H1 (cell line): ENCODE measurements around the gene ZBTB7A. TPM values are rescaled to one million over a fixed set of nuclear protein-coding genes. Genes with fewer than 3 reads are reported as not detected.

ENCODE experiments used
- CTCF ChIA-PET: fragments of 300-600 bp; sonication (Branson Sonifier 250); formaldehyde crosslinking; loops from one replicate; lab custom pipeline; 2021; ENCODE audit not compliant: partially characterized antibody; lab: Charles Lee
- POLR2A ChIA-PET: fragments of 300-600 bp; sonication (Branson Sonifier 250); formaldehyde crosslinking; loops from one replicate; lab custom pipeline; 2021; ENCODE audit warnings: inconsistent platforms; ENCODE audit not compliant: partially characterized antibody; lab: Charles Lee
- DNase-seq, 2 experiments: peaks; one replicate each; pipeline versions ENCODE4 v3.0.0 to v3.0.0-alpha.2; 2010 to 2022; ENCODE audit warnings: low spot score in 2 of 2, low read depth in 1 of 2, mixed read lengths in 1 of 2
- FAIRE-seq: peaks from 2 replicates; lab custom pipeline; 2011; peaks lifted over from hg19 to GRCh38; lab: Jason Lieb, UNC
- H2AFZ ChIP-seq: 2 replicates; pipeline ENCODE4 v1.8.1; 2012; ENCODE audit warnings: low read length, inconsistent platforms
- H2AK5ac ChIP-seq: 2 replicates; pipeline ENCODE4 v1.6.1; 2013; ENCODE audit warnings: low read depth, low read length
- H2BK120ac ChIP-seq: replicated peaks from 2 replicates; pipeline ENCODE3; 2013; ENCODE audit warnings: low read depth, low read length, inconsistent platforms
- H2BK12ac ChIP-seq: 2 replicates; pipeline ENCODE4 v1.6.1; 2013; ENCODE audit warnings: low read depth, low read length
- H2BK15ac ChIP-seq: 2 replicates; pipeline ENCODE4 v1.6.1; 2013; ENCODE audit warnings: low read length
- H2BK20ac ChIP-seq: 2 replicates; pipeline ENCODE4 v1.6.1; 2013; ENCODE audit warnings: low read length
- H2BK5ac ChIP-seq: 2 replicates; pipeline ENCODE4 v1.6.1; 2013; ENCODE audit warnings: low read depth, low read length
- H3K14ac ChIP-seq: 2 replicates; pipeline ENCODE4 v1.6.1; 2013; ENCODE audit warnings: inconsistent platforms; ENCODE audit not compliant: insufficient read length
- H3K18ac ChIP-seq: 2 replicates; pipeline ENCODE4 v1.6.1; 2013; ENCODE audit warnings: low read length; ENCODE audit errors: extremely low read depth
- H3K23ac ChIP-seq: 2 replicates; pipeline ENCODE4 v1.6.1; 2013; ENCODE audit warnings: inconsistent platforms; ENCODE audit not compliant: insufficient read length
- H3K23me2 ChIP-seq: 2 replicates; pipeline ENCODE4 v1.6.1; 2013; ENCODE audit warnings: low read depth, low read length
- H3K27ac ChIP-seq: 2 replicates; pipeline ENCODE4 v1.6.1; 2011; ENCODE audit warnings: low read depth, low read length, inconsistent platforms
- H3K27me3 ChIP-seq, 4 experiments: replicated peaks in 1 of 4; 1 replicate in 1 of 4; 2 replicates in 3 of 4; pipeline versions ENCODE4 v1.6.1 to v1.8.1; 2011 to 2013; ENCODE audit warnings: low read length in 3 of 4, mild to moderate bottlenecking in 3 of 4, inconsistent platforms in 2 of 4, mixed read lengths in 2 of 4, moderate library complexity in 1 of 4; ENCODE audit not compliant: control insufficient read depth in 3 of 4, insufficient read depth in 3 of 4; ENCODE audit errors: extremely low read depth in 1 of 4
- H3K36me3 ChIP-seq, 4 experiments: 2 replicates each; pipeline versions ENCODE4 v1.6.1 to v1.8.1; 2011 to 2013; ENCODE audit warnings: mild to moderate bottlenecking in 4 of 4, low read length in 3 of 4, moderate library complexity in 2 of 4, control low read depth in 1 of 4, inconsistent platforms in 1 of 4; ENCODE audit not compliant: insufficient read depth in 4 of 4, control insufficient read depth in 2 of 4
- H3K4ac ChIP-seq: replicated peaks from 2 replicates; pipeline ENCODE3; 2013; ENCODE audit warnings: low read length, low read depth, mixed read lengths, inconsistent platforms; ENCODE audit not compliant: insufficient read length
- H3K4me1 ChIP-seq, 4 experiments: replicated peaks in 1 of 4; 1 replicate in 1 of 4; 2 replicates in 3 of 4; pipeline versions ENCODE4 v1.6.1 to v1.8.1; 2011 to 2013; ENCODE audit warnings: low read length in 3 of 4, inconsistent platforms in 2 of 4, mixed read lengths in 1 of 4; ENCODE audit not compliant: insufficient read depth in 4 of 4, control insufficient read depth in 3 of 4
- H3K4me2 ChIP-seq, 2 experiments: 2 replicates each; pipeline versions ENCODE4 v1.6.1 to v1.8.1; 2011 to 2013; ENCODE audit warnings: low read depth in 2 of 2, low read length in 2 of 2, control low read depth in 1 of 2, inconsistent platforms in 1 of 2, mild to moderate bottlenecking in 1 of 2; ENCODE audit not compliant: insufficient read depth in 1 of 2
- H3K4me3 ChIP-seq, 4 experiments: fragments of 200-600, 300-600 bp in 1 of 4; sonication (generic), shearing (Covaris generic), sonication (Bioruptor Twin) in 1 of 4; 2 replicates each; pipeline versions ENCODE4 v1.5.1 to v1.8.1; 2011 to 2016; ENCODE audit warnings: low read length in 4 of 4, low read depth in 3 of 4, control low read depth in 2 of 4, inconsistent platforms in 2 of 4, mild to moderate bottlenecking in 2 of 4, mixed read lengths in 1 of 4, moderate library complexity in 1 of 4; ENCODE audit not compliant: insufficient read depth in 2 of 4; ENCODE audit errors: extremely low read depth in 1 of 4
- H3K56ac ChIP-seq: replicated peaks from 2 replicates; pipeline ENCODE3; 2013; ENCODE audit warnings: low read depth, mild to moderate bottlenecking, mixed read lengths, low read length, inconsistent platforms; ENCODE audit not compliant: insufficient read length
- H3K79me1 ChIP-seq: 2 replicates; pipeline ENCODE4 v1.6.1; 2013; ENCODE audit warnings: low read depth, low read length, control low read depth
- H3K79me2 ChIP-seq, 2 experiments: 2 replicates each; pipeline versions ENCODE4 v1.6.1 to v1.8.1; 2012 to 2013; ENCODE audit warnings: low read length in 2 of 2, mild to moderate bottlenecking in 2 of 2, inconsistent platforms in 1 of 2; ENCODE audit not compliant: insufficient read depth in 2 of 2, control insufficient read depth in 1 of 2
- H3K9ac ChIP-seq, 4 experiments: replicated peaks in 1 of 4; 1 replicate in 1 of 4; 2 replicates in 3 of 4; pipeline versions ENCODE4 v1.6.1 to v1.8.1; 2011 to 2013; ENCODE audit warnings: low read depth in 3 of 4, low read length in 3 of 4, control low read depth in 2 of 4, mild to moderate bottlenecking in 2 of 4, moderate library complexity in 2 of 4, inconsistent platforms in 1 of 4; ENCODE audit errors: extremely low read depth in 1 of 4
- H3K9me3 ChIP-seq, 2 experiments: 2 replicates each; pipeline versions ENCODE4 v1.6.1 to v1.8.1; 2012 to 2013; ENCODE audit warnings: mild to moderate bottlenecking in 2 of 2, moderate library complexity in 2 of 2, control low read depth in 1 of 2, inconsistent platforms in 1 of 2, low read depth in 1 of 2, low read length in 1 of 2, mixed read lengths in 1 of 2; ENCODE audit not compliant: insufficient read depth in 2 of 2
- H4K20me1 ChIP-seq, 2 experiments: replicated peaks in 1 of 2; 2 replicates each; pipeline versions ENCODE3 to v1.8.1; 2011 to 2013; ENCODE audit warnings: inconsistent platforms in 2 of 2, low read length in 2 of 2, mild to moderate bottlenecking in 1 of 2; ENCODE audit not compliant: insufficient read depth in 2 of 2, control insufficient read depth in 1 of 2
- H4K5ac ChIP-seq: 2 replicates; pipeline ENCODE4 v1.6.1; 2013; ENCODE audit warnings: low read length, low read depth, mixed read lengths, inconsistent platforms; ENCODE audit not compliant: insufficient read length
- H4K8ac ChIP-seq: 2 replicates; pipeline ENCODE4 v1.8.0; 2013; ENCODE audit warnings: mild to moderate bottlenecking, moderate library complexity, low read length, inconsistent platforms; ENCODE audit not compliant: insufficient read depth; ENCODE audit errors: extremely low read depth
- H4K91ac ChIP-seq: replicated peaks from 2 replicates; pipeline ENCODE3; 2013; ENCODE audit warnings: low read length, mixed read lengths, inconsistent platforms; ENCODE audit not compliant: insufficient read length
- ASH2L ChIP-seq: fragments of 200-600, 300-600 bp; sonication (generic); IDR thresholded peaks from one replicate; pipeline ENCODE4 v1.7.1; 2017; ENCODE audit warnings: low read length
- BACH1 ChIP-seq: IDR thresholded peaks from 2 replicates; pipeline ENCODE4 v1.6.1; 2012; ENCODE audit warnings: low read length, improper control_type of control experiment
- HDAC6 ChIP-seq: IDR thresholded peaks from one replicate; pipeline ENCODE4 v1.7.1; 2012; ENCODE audit warnings: low read depth, mild to moderate bottlenecking, inconsistent platforms, low read length, moderate library complexity
- JUN ChIP-seq: IDR thresholded peaks from 2 replicates; pipeline ENCODE4 v1.6.1; 2011; ENCODE audit warnings: low read depth, mild to moderate bottlenecking, improper control_type of control experiment, low read length
- KDM4A ChIP-seq: IDR thresholded peaks from one replicate; pipeline ENCODE4 v1.7.1; 2012; ENCODE audit warnings: low read depth, mild to moderate bottlenecking, moderate library complexity, low read length, inconsistent platforms; ENCODE audit not compliant: severe bottlenecking
- PHF8 ChIP-seq: fragments of 200-600 bp; sonication (generic); conservative IDR thresholded peaks from 2 replicates; pipeline ENCODE4 v1.7.1; 2012; ENCODE audit warnings: low read depth, mild to moderate bottlenecking, inconsistent platforms, low read length, moderate library complexity
- SP1 ChIP-seq: IDR thresholded peaks from 2 replicates; pipeline ENCODE4 v1.6.1; 2011; ENCODE audit warnings: low read depth, low read length
- SRF ChIP-seq: IDR thresholded peaks from 2 replicates; pipeline ENCODE4 v1.6.1; 2011; ENCODE audit warnings: mild to moderate bottlenecking, low read depth, low read length, moderate library complexity
- ZNF274 ChIP-seq: IDR thresholded peaks from 2 replicates; pipeline ENCODE4 v1.7.0; 2012; ENCODE audit warnings: low read length, borderline replicate concordance; ENCODE audit errors: extremely low read depth
- whole genome bisulfite sequencing, 2 experiments: shearing (Covaris generic) in 1 of 2; methylation state at CpG; one replicate each; pipeline versions ENCODE4 v1.1.6 to v1.1.7; 2013 to 2015; ENCODE audit warnings: low lambda C conversion rate in 2 of 2, mixed read lengths in 2 of 2, inconsistent platforms in 1 of 2, low coverage in 1 of 2, missing lambda C conversion rate in 1 of 2; ENCODE audit not compliant: insufficient replicate concordance in 2 of 2, insufficient coverage in 1 of 2, insufficient read length in 1 of 2; ENCODE audit errors: extremely low coverage in 1 of 2, missing lambda C conversion rate in 1 of 2; 5-methylcytosine and 5-hydroxymethylcytosine counted together
- polyA plus RNA-seq, 7 experiments: library from polyadenylated mRNA; depleted of rRNA in 3 of 7; stranded (reverse) in 5 of 7; unstranded in 2 of 7; fragments of >200 nt in 5 of 7; fragments of 200-250 nt in 2 of 7; gene quantifications; 1 replicate in 5 of 7; 2 replicates in 1 of 7; 4 replicates in 1 of 7; pipeline versions ENCODE4 v1.2.1 to v1.2.3, GENCODE V29; 2011 to 2013; ENCODE audit warnings: missing spikeins in 2 of 7, mixed read lengths in 2 of 7
- total RNA-seq: library from RNA; stranded (reverse); fragmentation: NEBNext Ultra II Directional; extraction: Animal tissue kit (Norgen Biotek cat#: 25700); gene quantifications from 2 replicates; pipeline ENCODE4 v1.2.1, GENCODE V29; 2021
- TF ChIP-seq, protein P1 (sequence below): IDR thresholded peaks from 2 replicates; pipeline ENCODE4 v1.6.1; 2011; ENCODE audit warnings: low read depth, mild to moderate bottlenecking, low read length; ENCODE audit not compliant: insufficient read depth
- TF ChIP-seq, protein P2 (sequence below): IDR thresholded peaks from 2 replicates; pipeline ENCODE4 v1.6.1; 2012; ENCODE audit warnings: inconsistent platforms

The ZBTB7A gene
- total and polyA plus RNA-seq, 2 of the 8 experiments (the other 6 are each of a cell fraction or from before 2014, with no cell fraction given) = 5.6 to 17.8 TPM

DNA sequence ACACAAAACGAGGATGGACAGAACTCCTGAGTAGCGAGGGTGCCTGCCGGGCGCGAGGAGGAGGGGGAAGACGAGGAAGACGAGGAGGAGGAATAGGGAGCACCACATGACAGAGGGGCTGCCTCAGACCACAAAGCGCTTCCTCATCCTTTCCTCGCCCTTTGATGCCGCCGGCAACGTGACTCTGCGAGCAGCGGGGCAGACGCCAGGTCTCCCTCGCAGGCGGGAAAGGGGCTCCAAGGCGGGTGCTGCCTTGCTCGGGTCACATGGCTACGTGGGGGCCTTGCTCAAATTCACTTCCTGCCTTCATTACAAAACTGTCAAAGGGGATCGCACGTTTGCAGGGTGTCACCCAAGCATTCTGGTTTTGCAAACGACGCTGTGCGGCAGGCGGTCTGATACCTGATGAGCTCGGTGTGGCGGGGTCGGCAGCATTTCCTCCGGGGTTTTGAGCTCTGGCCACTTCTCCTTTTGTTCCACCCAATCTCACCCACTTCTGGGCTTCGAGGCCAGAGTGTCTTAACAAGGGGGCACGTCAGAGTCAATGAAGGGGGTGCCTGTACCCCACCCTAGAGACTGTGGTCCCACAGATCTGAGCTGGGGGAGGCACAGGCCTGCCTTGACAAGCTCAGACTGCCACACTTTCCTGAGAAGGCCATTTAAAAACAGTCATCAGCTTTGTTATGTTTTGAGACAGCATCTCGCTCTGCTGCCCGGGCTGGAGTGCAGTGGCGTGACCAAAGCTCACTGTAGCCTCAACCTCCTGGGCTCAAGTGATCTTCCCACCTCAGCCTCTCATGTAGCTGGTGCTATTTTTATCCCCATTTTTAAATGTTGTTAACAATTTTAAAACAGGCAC, 42.3 kb upstream of the ZBTB7A start:
- H4K5ac ChIP-seq = no peak overlapping the region
- ChIA-PET POLR2A (interaction anchor here (0.9 to 1.8 kb wide), 6 partner anchors 8 to 125 kb away, joined by 3 to 8 read pairs (median 3); partner anchors contain the start of gene EEF2), CTCF (interaction anchor here (0.6 to 1.8 kb wide), 3 partner anchors 11 to 103 kb away, joined by 3 to 12 read pairs (median 3); no protein-coding TSS in a partner anchor)
- H3K79me1 ChIP-seq = peaks cover 7% of the 10 kb centered on the region
- H3K79me2 ChIP-seq = no peaks in the 10 kb centered on the region; a peak in 1 of 4 replicates
- H2BK15ac ChIP-seq = no peak overlapping the region
- peaks cover 7 to 62% (median 31%) of the 10 kb centered on the region in 4 experiments for H3K36me3 ChIP-seq
- H3K27me3 ChIP-seq = no peaks in the 10 kb centered on the region
- no peak overlapping the region for H4K91ac ChIP-seq
- no peak overlapping the region for H2BK20ac ChIP-seq
- H2AK5ac ChIP-seq = no peak overlapping the region
- H4K8ac ChIP-seq = no peak overlapping the region
- no peak overlapping the region for H3K23ac ChIP-seq
- H3K4me2 ChIP-seq = no peak overlapping the region
- H3K27ac ChIP-seq = no peak overlapping the region
- FAIRE-seq (no peak), DNase-seq (no peak)
- no peak overlapping the region for H3K14ac ChIP-seq
- no peaks in the 10 kb centered on the region for H3K23me2 ChIP-seq
- no peak overlapping the region for H2BK12ac ChIP-seq
- no peak overlapping the region; the same call in 1 of the 2 replicates for H2BK5ac ChIP-seq
- no peak overlapping the region for H2BK120ac ChIP-seq
- H3K4ac ChIP-seq = no peak overlapping the region
- H3K9ac ChIP-seq = no peak overlapping the region
- H3K4me3 ChIP-seq = no peak overlapping the region
- H3K4me1 ChIP-seq = no peaks in the 10 kb centered on the region
- H3K56ac ChIP-seq = no peak overlapping the region
- peaks cover 7 to 12% of the 10 kb centered on the region in 2 experiments for H4K20me1 ChIP-seq
- H3K9me3 ChIP-seq = peaks cover 0 to 5% of the 10 kb centered on the region in 2 experiments; a peak in 1 of 4 replicates
- no peak overlapping the region for H2AFZ ChIP-seq
- 96% methylated on average over 35 of the region's 35 CpGs; no CpG with 5 or more reads in 1 of the 2 experiments for WGBS, 2 experiments
- H3K18ac ChIP-seq = no peak overlapping the region
- TF ChIP-seq SRF = no peak
- no peak for TF ChIP-seq JUN
- TF ChIP-seq PHF8 = no peak
- no peak for TF ChIP-seq HDAC6
- no peak for TF ChIP-seq ASH2L
- no peak for TF ChIP-seq BACH1
- TF ChIP-seq, protein P1, sequence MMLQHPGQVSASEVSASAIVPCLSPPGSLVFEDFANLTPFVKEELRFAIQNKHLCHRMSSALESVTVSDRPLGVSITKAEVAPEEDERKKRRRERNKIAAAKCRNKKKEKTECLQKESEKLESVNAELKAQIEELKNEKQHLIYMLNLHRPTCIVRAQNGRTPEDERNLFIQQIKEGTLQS = no peak
- no peak for TF ChIP-seq ZNF274
- TF ChIP-seq, protein P2, sequence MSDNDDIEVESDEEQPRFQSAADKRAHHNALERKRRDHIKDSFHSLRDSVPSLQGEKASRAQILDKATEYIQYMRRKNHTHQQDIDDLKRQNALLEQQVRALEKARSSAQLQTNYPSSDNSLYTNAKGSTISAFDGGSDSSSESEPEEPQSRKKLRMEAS = no peak
- no peak for TF ChIP-seq KDM4A
- TF ChIP-seq SP1 = no peak
